Muscle layer of colon (tissue), 2 donors: ENCODE data around the gene ZNF544.

Experiments
- H3K27ac ChIP-seq: one replicate; pipeline ENCODE4 v1.7.0; 2013; ENCODE audit warnings: low read depth, mild to moderate bottlenecking, low read length, moderate library complexity
- H3K27me3 ChIP-seq, 2 donors: one replicate each; pipeline ENCODE4 v1.7.0; 2013; ENCODE audit warnings: low read length in 2 of 2, mild to moderate bottlenecking in 2 of 2; ENCODE audit not compliant: insufficient read depth in 2 of 2, control insufficient read depth in 1 of 2
- H3K36me3 ChIP-seq: one replicate; pipeline ENCODE4 v1.7.0; 2013; ENCODE audit warnings: mild to moderate bottlenecking, low read length; ENCODE audit not compliant: insufficient read depth
- H3K4me1 ChIP-seq: one replicate; pipeline ENCODE4 v1.7.0; 2013; ENCODE audit warnings: mild to moderate bottlenecking, low read length; ENCODE audit not compliant: insufficient read depth
- H3K4me3 ChIP-seq, 2 donors: one replicate each; pipeline ENCODE4 v1.7.0; 2013; ENCODE audit warnings: low read length in 2 of 2, low read depth in 1 of 2, mild to moderate bottlenecking in 1 of 2, moderate library complexity in 1 of 2
- H3K9ac ChIP-seq: one replicate; pipeline ENCODE4 v1.7.0; 2013; ENCODE audit warnings: low read length
- H3K9me3 ChIP-seq: one replicate; pipeline ENCODE4 v1.7.0; 2013; ENCODE audit warnings: mild to moderate bottlenecking, low read length
- donor health status: abdominal sarcoma.
- donor health status: Adenocarcinoma of cecum.

Gene ZNF544

GRCh38 chr19:58261600-58261967 lies 32.9 kb downstream of the ZNF544 start:
- H3K36me3 ChIP-seq, result peaks cover 45% of the 10 kb centered on the region
- no peaks in the 10 kb centered on the region for H3K27me3 ChIP-seq
- H3K9me3 ChIP-seq, result peaks cover 85% of the 10 kb centered on the region
- no peak overlapping the region for H3K27ac ChIP-seq
- no peak overlapping the region for H3K9ac ChIP-seq
- H3K4me3 ChIP-seq, result peak overlapping the region in 1 of 2 donors; percentile 57
- no peaks in the 10 kb centered on the region for H3K4me1 ChIP-seq

GRCh38 chr19:58261968-58262921 lies 33.5 kb downstream of the ZNF544 start:
- peak overlapping the region; percentile 4 to 57 for H3K4me3 ChIP-seq
- peaks cover 51% of the 10 kb centered on the region for H3K36me3 ChIP-seq
- H3K4me1 ChIP-seq, result no peaks in the 10 kb centered on the region

GRCh38 chr19:58262922-58263296 lies 34.2 kb downstream of the ZNF544 start:
- H3K9ac ChIP-seq, result no peak overlapping the region
- H3K36me3 ChIP-seq, result peaks cover 51% of the 10 kb centered on the region
- no peaks in the 10 kb centered on the region for H3K4me1 ChIP-seq
- peaks cover 79% of the 10 kb centered on the region for H3K9me3 ChIP-seq
- no peak overlapping the region for H3K27ac ChIP-seq
- H3K4me3 ChIP-seq, result peak overlapping the region; percentile 4 to 49
- no peaks in the 10 kb centered on the region for H3K27me3 ChIP-seq

More at GRCh38 chr19:58261968-58262921, 33.5 kb downstream of the ZNF544 start:
- H3K9me3 ChIP-seq, result peaks cover 85% of the 10 kb centered on the region
- no peak overlapping the region for H3K27ac ChIP-seq
- no peak overlapping the region for H3K9ac ChIP-seq
- H3K27me3 ChIP-seq, result no peaks in the 10 kb centered on the region

GRCh38 chr19:58265100-58265499 lies 36.4 kb downstream of the ZNF544 start:
- Histone ChIP-seq H3K27me3 (no peaks in the 10 kb centered on the region), H3K9me3 (peaks cover 71% of the 10 kb centered on the region), H3K4me1 (no peaks in the 10 kb centered on the region), H3K27ac (no peak overlapping the region), H3K4me3 (no peak overlapping the region), H3K36me3 (peaks cover 34% of the 10 kb centered on the region), H3K9ac (no peak overlapping the region)

- Histone ChIP-seq H3K27me3 (no peaks in the 10 kb centered on the region), H3K4me1 (no peaks in the 10 kb centered on the region), H3K9ac (no peak overlapping the region), H3K4me3 (no peak overlapping the region), H3K9me3 (peaks cover 61% of the 10 kb centered on the region), H3K27ac (no peak overlapping the region), H3K36me3 (peaks cover 23% of the 10 kb centered on the region)
These were observed 39.6 kb downstream of the ZNF544 start for GRCh38 chr19:58268344-58268743.

- H3K9me3 ChIP-seq, result peaks cover 37% of the 10 kb centered on the region
These were observed 46.1 kb downstream of the ZNF544 start for GRCh38 chr19:58274771-58275201.

GRCh38 chr19:58275564-58275963 lies 46.9 kb downstream of the ZNF544 start:
- Histone ChIP-seq H3K27me3 (no peaks in the 10 kb centered on the region), H3K9ac (no peak overlapping the region), H3K4me1 (peaks cover 10% of the 10 kb centered on the region), H3K9me3 (peaks cover 29% of the 10 kb centered on the region), H3K27ac (no peak overlapping the region), H3K36me3 (peaks cover 26% of the 10 kb centered on the region), H3K4me3 (no peak overlapping the region)

More at GRCh38 chr19:58274771-58275201, 46.1 kb downstream of the ZNF544 start:
- Histone ChIP-seq H3K9ac (no peak overlapping the region), H3K4me1 (peaks cover 4% of the 10 kb centered on the region), H3K27me3 (no peaks in the 10 kb centered on the region), H3K27ac (no peak overlapping the region), H3K4me3 (no peak overlapping the region), H3K36me3 (peaks cover 26% of the 10 kb centered on the region)

GRCh38 chr19:58277197-58277596 lies 48.5 kb downstream of the ZNF544 start:
- Histone ChIP-seq H3K9ac (no peak overlapping the region), H3K4me3 (no peak overlapping the region), H3K4me1 (peaks cover 10% of the 10 kb centered on the region), H3K9me3 (peaks cover 16% of the 10 kb centered on the region), H3K27me3 (no peaks in the 10 kb centered on the region), H3K36me3 (peaks cover 15% of the 10 kb centered on the region), H3K27ac (no peak overlapping the region)

- peaks cover 12% of the 10 kb centered on the region for H3K36me3 ChIP-seq
- H3K27ac ChIP-seq, result peak overlapping the region; percentile 62
- peaks cover 10% of the 10 kb centered on the region for H3K4me1 ChIP-seq
- H3K4me3 ChIP-seq, result peak overlapping the region; percentile 83 to 94
- peak overlapping the region; percentile 62 for H3K9ac ChIP-seq
- H3K9me3 ChIP-seq, result peaks cover 11% of the 10 kb centered on the region
- no peaks in the 10 kb centered on the region for H3K27me3 ChIP-seq
These were observed 49.2 kb downstream of the ZNF544 start for GRCh38 chr19:58277748-58278540.

- Histone ChIP-seq H3K36me3 (peaks cover 12% of the 10 kb centered on the region), H3K9ac (peak within 1 kb of the TSS; percentile 72), H3K27ac (peak within 1 kb of the TSS; percentile 62), H3K4me3 (peak within 1 kb of the TSS; percentile 83 to 94), H3K4me1 (peaks cover 10% of the 10 kb centered on the region), H3K27me3 (no peaks in the 10 kb centered on the region), H3K9me3 (peaks cover 11% of the 10 kb centered on the region)
These were observed 49.9 kb downstream of the ZNF544 start, which contains the start of gene ZNF8 for GRCh38 chr19:58278541-58279041. Gene ZNF8, plus strand, starts transcription at chr19:58278955. Its CDS starts 127 bp downstream, at chr19:58279082.
